OCI-LY3 (cell line): ENCODE measurements around the gene BHLHE41.

Source experiments
- H2AFZ ChIP-seq: fragments of 200-600, 300-600 bp; shearing (Covaris generic); 2 replicates; pipeline ENCODE4 v1.6.0; 2014; ENCODE audit warnings: antibody characterized with exemption, low read depth, low read length
- H3K27ac ChIP-seq: fragments of 200-600, 300-600 bp; sonication (generic); 2 replicates; pipeline ENCODE4 v1.5.1; 2014; ENCODE audit warnings: mild to moderate bottlenecking, low read length, moderate library complexity, mixed read lengths
- H3K27me3 ChIP-seq: fragments of 200-600, 300-600 bp; sonication (generic); 2 replicates; pipeline ENCODE4 v1.6.1; 2014; ENCODE audit warnings: low read depth, low read length, mixed read lengths
- H3K36me3 ChIP-seq: fragments of 200-600, 300-600 bp; sonication (generic); replicated peaks from 2 replicates; pipeline ENCODE3; 2014; ENCODE audit warnings: low read depth, low read length, mixed read lengths
- H3K4me1 ChIP-seq: fragments of 300-600, 200-600 bp; sonication (generic); 2 replicates; pipeline ENCODE4 v1.6.1; 2014; ENCODE audit warnings: low read length, mixed read lengths
- H3K4me2 ChIP-seq: fragments of 200-600, 300-600 bp; sonication (generic); 2 replicates; pipeline ENCODE4 v1.6.1; 2014; ENCODE audit warnings: low read length, mixed read lengths
- H3K4me3 ChIP-seq: fragments of 300-600, 200-600 bp; sonication (generic); 2 replicates; pipeline ENCODE4 v1.5.1; 2014; ENCODE audit warnings: antibody characterized with exemption, mild to moderate bottlenecking, low read length, moderate library complexity
- H3K79me2 ChIP-seq: fragments of 300-600, 200-600 bp; shearing (Covaris generic); 2 replicates; pipeline ENCODE4 v1.6.1; 2014; ENCODE audit warnings: mild to moderate bottlenecking, low read length, mixed read lengths
- H3K9ac ChIP-seq: fragments of 300-600, 200-600 bp; shearing (Covaris generic); 2 replicates; pipeline ENCODE4 v1.6.0; 2014; ENCODE audit warnings: mild to moderate bottlenecking, low read length, moderate library complexity
- H3K9me3 ChIP-seq: fragments of 200-600, 300-600 bp; shearing (Covaris generic); 2 replicates; pipeline ENCODE4 v1.6.1; 2014; ENCODE audit warnings: low read length, mixed read lengths; ENCODE audit not compliant: insufficient read depth
- H4K20me1 ChIP-seq: fragments of 200-600, 300-600 bp; sonication (generic); 2 replicates; pipeline ENCODE4 v1.6.1; 2016; ENCODE audit warnings: low read length, mixed read lengths; ENCODE audit not compliant: insufficient read depth
- EZH2phosphoT487 ChIP-seq: fragments of 200-600 bp; shearing (Covaris generic); IDR thresholded peaks from 2 replicates; pipeline ENCODE4 v1.6.1; 2018; ENCODE audit warnings: antibody characterized with exemption, mixed run types, low read depth
- TF ChIP-seq, protein P1 (sequence below): fragments of 200-600, 300-600 bp; sonication (generic); IDR thresholded peaks from 2 replicates; pipeline ENCODE4 v1.5.1; 2014; ENCODE audit warnings: antibody characterized with exemption, low read length, low read depth

The BHLHE41 gene

DNA sequence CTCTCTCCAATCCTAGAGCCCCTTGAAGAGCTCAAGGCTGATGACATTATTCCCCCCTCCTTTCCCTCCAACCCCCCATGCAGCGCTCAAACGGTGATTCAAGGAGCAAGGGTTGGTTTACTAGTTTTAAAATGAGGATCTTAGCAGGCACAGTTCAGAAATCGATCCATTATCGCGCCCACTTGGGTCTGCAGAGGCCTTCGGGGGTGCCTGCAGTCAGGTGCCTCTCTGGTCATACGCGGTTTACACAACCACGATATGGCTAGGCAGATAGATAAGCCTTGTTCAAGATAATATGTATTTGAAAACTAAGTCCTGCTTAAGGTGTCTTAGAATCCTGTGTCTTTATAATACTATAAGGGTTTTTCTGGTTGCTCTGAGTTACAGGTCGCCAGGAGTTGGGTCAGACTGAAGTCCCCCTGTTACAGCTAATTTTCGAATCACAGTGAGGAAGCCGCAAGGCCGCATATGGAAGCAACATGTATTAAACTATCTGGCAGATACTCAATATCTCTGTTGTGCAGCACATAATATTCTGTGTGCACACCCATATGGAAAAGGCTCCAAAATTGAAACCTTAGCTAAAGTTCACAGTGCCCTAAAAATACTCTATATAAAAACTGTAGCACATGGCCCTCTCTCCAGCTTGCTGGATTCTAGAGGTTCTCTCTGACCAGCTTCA, 10.0 kb downstream of the BHLHE41 start:
- Histone ChIP-seq H3K27ac (no peak overlapping the region), H2AFZ (peak overlapping the region; percentile 73; the same call in 1 of the 2 replicates), H3K4me2 (peak overlapping the region; percentile 83), H3K36me3 (no peaks in the 10 kb centered on the region), H3K4me1 (peaks cover 54% of the 10 kb centered on the region), H3K9ac (peak overlapping the region; percentile 82; the same call in 1 of the 2 replicates), H4K20me1 (no peaks in the 10 kb centered on the region), H3K79me2 (no peaks in the 10 kb centered on the region), H3K9me3 (no peaks in the 10 kb centered on the region), H3K4me3 (peak overlapping the region; percentile 80), H3K27me3 (peaks cover 10% of the 10 kb centered on the region)
- TF ChIP-seq EZH2phosphoT487, result no peak
- TF ChIP-seq, protein P1, sequence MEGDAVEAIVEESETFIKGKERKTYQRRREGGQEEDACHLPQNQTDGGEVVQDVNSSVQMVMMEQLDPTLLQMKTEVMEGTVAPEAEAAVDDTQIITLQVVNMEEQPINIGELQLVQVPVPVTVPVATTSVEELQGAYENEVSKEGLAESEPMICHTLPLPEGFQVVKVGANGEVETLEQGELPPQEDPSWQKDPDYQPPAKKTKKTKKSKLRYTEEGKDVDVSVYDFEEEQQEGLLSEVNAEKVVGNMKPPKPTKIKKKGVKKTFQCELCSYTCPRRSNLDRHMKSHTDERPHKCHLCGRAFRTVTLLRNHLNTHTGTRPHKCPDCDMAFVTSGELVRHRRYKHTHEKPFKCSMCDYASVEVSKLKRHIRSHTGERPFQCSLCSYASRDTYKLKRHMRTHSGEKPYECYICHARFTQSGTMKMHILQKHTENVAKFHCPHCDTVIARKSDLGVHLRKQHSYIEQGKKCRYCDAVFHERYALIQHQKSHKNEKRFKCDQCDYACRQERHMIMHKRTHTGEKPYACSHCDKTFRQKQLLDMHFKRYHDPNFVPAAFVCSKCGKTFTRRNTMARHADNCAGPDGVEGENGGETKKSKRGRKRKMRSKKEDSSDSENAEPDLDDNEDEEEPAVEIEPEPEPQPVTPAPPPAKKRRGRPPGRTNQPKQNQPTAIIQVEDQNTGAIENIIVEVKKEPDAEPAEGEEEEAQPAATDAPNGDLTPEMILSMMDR, result no peak

DNA sequence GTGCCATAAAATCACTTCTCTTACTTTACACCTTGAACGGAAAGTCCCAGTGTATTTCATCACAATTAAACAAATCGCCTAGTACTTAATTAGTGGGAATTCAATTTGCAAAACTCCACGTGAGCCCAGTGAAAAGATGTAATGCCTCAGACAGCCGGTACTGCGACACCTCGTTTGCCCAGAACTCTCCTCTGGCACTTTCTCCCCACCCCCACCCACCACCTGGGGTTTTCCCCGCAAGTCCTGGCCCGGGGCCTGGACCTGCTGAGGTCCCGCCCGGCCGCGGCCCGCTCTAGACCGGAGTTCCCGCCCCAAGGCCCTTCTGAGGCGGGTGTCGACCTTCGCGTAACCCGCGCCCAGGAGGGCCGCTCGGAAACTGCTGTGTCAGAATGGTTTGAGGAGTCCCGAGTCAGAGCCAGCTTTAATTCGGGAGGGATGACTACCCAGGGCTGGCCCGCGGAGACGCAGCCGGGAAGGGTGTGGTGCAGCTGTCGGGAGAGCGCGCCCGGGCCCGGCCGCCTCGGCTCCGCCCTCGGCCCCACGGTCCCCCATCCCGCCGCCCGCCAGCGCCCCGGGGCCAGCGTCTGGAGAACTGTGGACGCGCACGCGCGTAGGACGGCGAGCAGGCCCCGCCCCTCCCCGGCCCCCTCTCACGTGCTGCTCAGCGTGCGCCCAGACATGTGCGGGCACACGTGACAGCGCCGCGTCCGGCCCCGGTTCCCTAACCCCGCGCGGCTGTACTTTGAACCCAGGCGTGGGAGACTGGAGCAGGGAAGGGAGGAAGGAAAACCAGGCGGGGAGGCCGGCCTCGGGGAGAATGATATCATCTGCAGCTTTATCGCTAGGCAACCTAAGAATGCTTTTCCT, 10.8 kb downstream of the BHLHE41 start:
- no peaks in the 10 kb centered on the region for H3K36me3 ChIP-seq
- H3K79me2 ChIP-seq, result no peaks in the 10 kb centered on the region
- no peaks in the 10 kb centered on the region for H4K20me1 ChIP-seq
- TF ChIP-seq, protein P1, result peak; percentile 18; the same call in 1 of the 2 replicates
- no peak for TF ChIP-seq EZH2phosphoT487
- H3K9me3 ChIP-seq, result no peaks in the 10 kb centered on the region
- peak overlapping the region; percentile 73; the same call in 1 of the 2 replicates for H2AFZ ChIP-seq
- peak overlapping the region; percentile 82 for H3K9ac ChIP-seq
- peaks cover 9% of the 10 kb centered on the region for H3K27me3 ChIP-seq
- H3K4me3 ChIP-seq, result peak overlapping the region; percentile 80
- H3K4me2 ChIP-seq, result peak overlapping the region; percentile 83
- H3K4me1 ChIP-seq, result peaks cover 46% of the 10 kb centered on the region
- peak overlapping the region; percentile 80 for H3K27ac ChIP-seq

DNA sequence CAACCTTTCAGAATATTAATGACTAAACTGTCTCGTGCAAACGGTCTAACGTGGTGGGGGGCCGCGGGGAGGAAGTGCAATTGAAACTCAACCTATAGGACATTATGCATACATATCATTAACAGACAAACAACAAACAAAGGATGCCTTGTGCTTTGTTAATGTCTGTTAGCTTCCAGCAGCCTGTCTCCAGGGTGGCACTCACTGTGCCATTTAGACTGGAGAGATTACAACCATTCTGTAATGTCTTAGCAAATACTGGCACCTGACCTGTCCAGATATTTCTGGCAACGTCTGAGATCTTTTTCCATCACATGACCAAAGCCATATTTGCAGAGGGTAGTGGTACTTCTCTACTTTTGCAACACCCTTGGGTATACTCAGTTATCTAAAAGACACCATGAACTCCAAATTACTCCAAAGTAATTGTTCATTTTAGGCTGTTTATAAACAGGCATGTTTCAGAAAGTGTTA, 11.6 kb downstream of the BHLHE41 start:
- TF ChIP-seq, protein P1, result no peak
- no peak for TF ChIP-seq EZH2phosphoT487
- Histone ChIP-seq H3K27me3 (peaks cover 9% of the 10 kb centered on the region), H2AFZ (peak overlapping the region; percentile 65; the same call in 1 of the 2 replicates), H3K9ac (peak overlapping the region; percentile 82), H3K4me3 (peak overlapping the region; percentile 80), H3K4me2 (peak overlapping the region; percentile 83), H4K20me1 (no peaks in the 10 kb centered on the region), H3K27ac (peak overlapping the region; percentile 80), H3K36me3 (no peaks in the 10 kb centered on the region), H3K79me2 (no peaks in the 10 kb centered on the region), H3K9me3 (no peaks in the 10 kb centered on the region), H3K4me1 (peaks cover 39% of the 10 kb centered on the region)

GRCh38 chr12:26112703-26113147, 12.1 kb downstream of the BHLHE41 start:
- Histone ChIP-seq H4K20me1 (no peaks in the 10 kb centered on the region), H3K9me3 (no peaks in the 10 kb centered on the region), H3K4me1 (peaks cover 34% of the 10 kb centered on the region), H3K27me3 (peaks cover 9% of the 10 kb centered on the region), H3K79me2 (no peaks in the 10 kb centered on the region), H3K27ac (no peak overlapping the region), H3K36me3 (no peaks in the 10 kb centered on the region), H3K4me3 (peak overlapping the region; percentile 80), H3K9ac (no peak overlapping the region), H2AFZ (no peak overlapping the region), H3K4me2 (peak overlapping the region; percentile 83)
- TF ChIP-seq, protein P1, result no peak
- TF ChIP-seq EZH2phosphoT487, result no peak
